ENCODE measurements around the gene NR6A1. TPM values are rescaled to one million over a fixed set of nuclear protein-coding genes. Genes with fewer than 3 reads are reported as not detected.

Gene NR6A1
- total RNA-seq, 1 donor, result 1.2 TPM

DNA sequence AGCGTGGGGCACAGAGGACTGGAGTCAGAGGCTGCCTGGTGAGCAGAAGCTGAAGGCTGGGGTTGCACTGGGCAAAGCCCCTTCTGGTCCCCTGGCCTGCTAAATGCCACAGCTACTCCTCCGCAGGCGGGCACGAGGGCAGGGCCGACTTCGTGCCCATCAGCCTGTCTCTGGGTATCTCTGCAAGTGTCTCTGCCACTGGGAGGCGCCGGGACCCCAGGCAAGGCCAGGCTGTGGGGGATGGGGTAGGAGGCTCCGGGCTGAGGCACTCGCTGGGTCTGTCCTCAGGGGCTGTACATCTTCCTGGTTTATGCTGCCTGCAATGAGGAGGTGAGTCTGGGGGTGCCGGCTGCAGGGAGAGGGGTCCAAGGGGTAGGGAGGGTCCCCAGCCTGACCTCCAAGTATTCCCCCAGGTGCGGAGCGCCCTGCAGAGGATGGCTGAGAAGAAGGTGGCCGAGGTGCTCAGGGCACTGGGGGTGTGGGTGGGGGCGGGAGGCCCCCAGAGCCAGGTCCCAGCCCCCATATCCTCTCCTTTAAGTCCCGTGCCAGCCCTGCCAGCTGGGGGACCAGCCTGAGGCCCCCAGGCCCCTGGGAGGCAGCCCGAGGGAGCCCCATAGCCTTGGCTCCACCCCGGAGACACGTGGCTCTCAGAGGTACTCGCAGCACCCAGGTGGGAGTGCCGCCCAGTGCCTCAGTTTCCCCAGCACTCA, 295.8 kb downstream of the NR6A1 start:
- DNase-seq (ENCODE audit: low read depth), result no peak
- TF ChIP-seq CTCF (IDR thresholded peaks at IDR 0.05; ENCODE audit: insufficient read depth, low read length), result no peak
- H3K4me3 ChIP-seq (ENCODE audit: low read depth, low read length), result no peak overlapping the region

GRCh38 chr9:124474151-124474550, 297.0 kb downstream of the NR6A1 start:
- DNase-seq (ENCODE audit: low read depth), result no peak
- H3K4me3 ChIP-seq (ENCODE audit: low read depth, low read length), result no peak overlapping the region
- no peak for TF ChIP-seq CTCF (IDR thresholded peaks at IDR 0.05; ENCODE audit: insufficient read depth, low read length)

GRCh38 chr9:124473310-124473709, 297.8 kb downstream of the NR6A1 start:
- TF ChIP-seq CTCF (IDR thresholded peaks at IDR 0.05; ENCODE audit: insufficient read depth, low read length), result no peak
- peak; percentile 17 for DNase-seq (ENCODE audit: low read depth)
- H3K4me3 ChIP-seq (ENCODE audit: low read depth, low read length), result no peak overlapping the region

DNA sequence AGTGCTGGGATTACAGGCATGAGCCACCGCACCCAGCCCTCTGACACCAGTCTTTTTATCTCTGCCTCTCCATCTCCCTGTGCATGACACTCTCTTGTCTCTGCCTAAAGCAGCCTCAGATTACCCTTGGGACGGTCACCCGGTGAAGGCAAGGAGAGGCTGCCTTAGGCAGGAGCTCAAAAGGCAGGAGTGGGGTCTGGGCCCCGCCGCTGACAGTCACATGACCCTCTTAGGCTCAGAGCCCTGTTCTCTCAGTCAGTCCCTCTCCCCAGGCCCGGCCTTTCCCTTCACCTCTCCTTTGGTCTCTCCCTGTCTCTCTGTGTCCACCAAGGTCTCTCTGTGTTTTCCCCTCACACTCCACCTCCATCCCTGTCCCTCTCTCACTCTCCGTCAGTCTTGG, 298.3 kb downstream of the NR6A1 start:
- no peak for DNase-seq (ENCODE audit: low read depth)
- no peak for TF ChIP-seq CTCF (IDR thresholded peaks at IDR 0.05; ENCODE audit: insufficient read depth, low read length)
- no peak overlapping the region for H3K4me3 ChIP-seq (ENCODE audit: low read depth, low read length)

GRCh38 chr9:124471761-124472160, 299.4 kb downstream of the NR6A1 start:
- no peak for TF ChIP-seq CTCF (IDR thresholded peaks at IDR 0.05; ENCODE audit: insufficient read depth, low read length)
- DNase-seq (ENCODE audit: low read depth), result no peak
- H3K4me3 ChIP-seq (ENCODE audit: low read depth, low read length), result no peak overlapping the region

GRCh38 chr9:124470726-124471125, 300.4 kb downstream of the NR6A1 start:
- no peak for TF ChIP-seq CTCF (IDR thresholded peaks at IDR 0.05; ENCODE audit: insufficient read depth, low read length)
- no peak for DNase-seq (ENCODE audit: low read depth)
- H3K4me3 ChIP-seq (ENCODE audit: low read depth, low read length), result no peak overlapping the region

GRCh38 chr9:124470306-124470705, 300.8 kb downstream of the NR6A1 start:
- DNase-seq (ENCODE audit: low read depth), result no peak
- TF ChIP-seq CTCF (IDR thresholded peaks at IDR 0.05; ENCODE audit: insufficient read depth, low read length), result no peak
- H3K4me3 ChIP-seq (ENCODE audit: low read depth, low read length), result no peak overlapping the region

Data from fibroblast of the aortic adventitia (primary cell).